GM19351 (cell line): ENCODE measurements around the gene ITFG2.
"Not testable (repeated sequence)": the region's sequence is repeated elsewhere in the genome, so short reads cannot be mapped to it uniquely, and the experiment has no call there.

Experiments
- ATAC-seq: cut with Tn5 transposase; IDR thresholded peaks from one replicate; pipeline ENCODE4 v1.9.1; 2021; ENCODE audit warnings: mild to moderate bottlenecking, moderate library complexity; ENCODE audit not compliant: unreplicated experiment

The ITFG2 gene

DNA sequence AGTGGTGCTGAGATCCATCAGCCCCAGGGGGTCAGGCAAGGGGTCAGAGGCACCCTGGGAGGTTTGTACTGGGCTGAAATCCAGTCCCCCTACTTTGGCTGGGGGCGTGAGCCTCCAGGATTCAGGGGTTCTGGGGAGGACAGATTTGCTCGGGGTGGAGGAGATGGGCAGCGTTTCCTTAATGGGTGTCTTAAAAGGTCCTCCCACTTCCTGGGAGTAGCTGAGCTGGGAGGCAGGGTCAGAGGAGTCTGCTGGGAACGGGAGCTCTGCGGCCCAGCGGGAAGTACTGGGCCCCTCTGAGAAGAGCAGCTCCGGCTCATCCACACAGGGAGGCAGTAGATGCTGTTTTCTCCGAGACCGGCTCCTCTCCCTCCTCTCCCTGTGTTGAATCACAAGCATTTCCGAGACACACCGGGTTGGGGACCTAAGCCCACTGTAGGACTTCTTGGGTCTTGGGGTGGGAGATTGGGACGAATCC is 46.5 kb downstream of the ITFG2 start:
- ATAC-seq, result no peak

GRCh38 chr12:2860170-2860569 is 47.7 kb downstream of the ITFG2 start:
- ATAC-seq, result no peak

GRCh38 chr12:2862876-2863275 is 50.4 kb downstream of the ITFG2 start:
- ATAC-seq, result no peak

GRCh38 chr12:2863402-2863801 is 50.9 kb downstream of the ITFG2 start:
- ATAC-seq, result not testable (repeated sequence)

DNA sequence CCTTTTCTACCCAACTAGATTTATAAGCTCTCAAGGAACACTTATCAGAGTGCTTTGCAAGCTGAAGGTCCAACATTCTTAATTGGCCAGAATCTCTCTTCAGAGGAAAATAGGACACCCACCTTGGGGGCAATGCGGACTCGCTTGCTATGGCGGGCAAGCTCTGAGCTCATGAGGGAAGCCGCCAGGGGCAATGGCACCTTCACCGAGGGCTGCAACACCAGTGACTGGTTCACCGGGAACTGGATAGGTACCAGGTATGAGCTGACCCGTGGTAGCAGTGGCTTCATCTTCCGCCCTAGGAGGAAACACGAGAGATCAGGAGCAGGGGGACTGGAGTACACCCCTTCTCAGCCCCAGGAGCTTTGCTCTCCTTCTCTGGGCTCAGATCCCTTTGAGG is 51.7 kb downstream of the ITFG2 start:
- ATAC-seq, result no peak

- ATAC-seq, result not testable (repeated sequence)
Measured at GRCh38 chr12:2868986-2869632, 56.6 kb downstream of the ITFG2 start.
